ENCODE results near the gene FNBP1.

DNA sequence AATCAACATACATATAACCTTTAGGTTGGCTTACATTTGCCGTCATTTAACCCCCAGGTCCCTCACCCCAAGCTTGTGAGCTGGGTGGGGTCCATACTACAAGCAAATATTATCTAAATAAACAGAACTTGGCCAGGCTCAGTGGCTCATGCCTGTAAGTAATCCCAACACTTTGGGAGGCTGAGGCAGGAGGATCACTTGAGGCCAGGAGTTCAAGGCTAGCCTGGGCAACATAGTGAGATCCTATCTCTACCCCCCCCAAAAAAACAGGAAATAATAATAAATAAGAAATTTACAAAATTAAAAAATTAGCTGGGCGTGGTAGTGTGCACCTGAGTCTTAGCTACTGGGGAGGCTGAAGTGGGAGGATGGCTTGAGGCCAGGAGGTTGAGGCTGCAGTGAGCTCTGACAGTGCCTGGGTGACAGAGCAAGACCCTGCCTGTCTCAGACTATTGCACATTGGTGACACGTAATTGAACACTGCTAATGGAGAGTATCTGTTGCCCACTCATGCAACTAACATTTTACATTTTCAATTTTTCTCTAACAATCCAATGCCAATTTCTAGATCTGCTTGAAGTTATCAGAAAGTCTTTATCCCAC lies 18.9 kb downstream of the FNBP1 start:
- TF ChIP-seq YY1 (IDR thresholded peaks at IDR 0.05; ENCODE audit: insufficient read depth, insufficient read length) (no peak), ZNF274 (IDR thresholded peaks at IDR 0.05; ENCODE audit: low read depth, low read length) (no peak), SUZ12 (IDR thresholded peaks at IDR 0.05; ENCODE audit: extremely low read depth, insufficient read depth, insufficient read length) (no peak)
